HepG2 (cell line): ENCODE data around the gene TEDC2. TPM values are rescaled to one million over a fixed set of nuclear protein-coding genes. Genes with fewer than 3 reads are reported as not detected.
A peak's percentile ranks its signal among the peaks of the same experiment; 100 is the strongest.

ENCODE experiments used
- ATF2 ChIP-seq: sonication (generic); formaldehyde crosslinking; IDR thresholded peaks from 2 replicates; pipeline ENCODE4 v1.4.0; 2020; ENCODE audit warnings: missing genetic modification reagents
- BHLHE40 ChIP-seq: IDR thresholded peaks from 2 replicates; pipeline ENCODE4 v1.6.1; 2011; ENCODE audit warnings: low read length, improper control_type of control experiment
- DNMT3B ChIP-seq: conservative IDR thresholded peaks from 2 replicates; pipeline ENCODE4 v1.6.1; 2016; ENCODE audit warnings: missing biosample characterization, control low read depth
- DZIP1 ChIP-seq: sonication (generic); formaldehyde crosslinking; IDR thresholded peaks from 2 replicates; pipeline ENCODE4 v1.5.0; 2020; ENCODE audit warnings: mild to moderate bottlenecking, missing genetic modification reagents
- E2F5 ChIP-seq: sonication (generic); formaldehyde crosslinking; conservative IDR thresholded peaks from 2 replicates; pipeline ENCODE4 v1.4.0; 2020; ENCODE audit warnings: missing genetic modification reagents
- GATA4 ChIP-seq: sonication (generic); IDR thresholded peaks from 2 replicates; pipeline ENCODE4 v1.6.1; 2016; ENCODE audit warnings: antibody characterized with exemption, low read depth, borderline replicate concordance
- GLI4 ChIP-seq: sonication (generic); formaldehyde crosslinking; IDR thresholded peaks from 2 replicates; pipeline ENCODE4 v1.5.1; 2020; ENCODE audit warnings: missing genetic modification reagents, mild to moderate bottlenecking, moderate library complexity, borderline replicate concordance
- HIVEP1 ChIP-seq: sonication (generic); formaldehyde crosslinking; IDR thresholded peaks from 2 replicates; pipeline ENCODE4 v1.4.0; 2020; ENCODE audit warnings: mild to moderate bottlenecking, missing genetic modification reagents
- HOXD1 ChIP-seq: sonication (generic); formaldehyde crosslinking; IDR thresholded peaks from 2 replicates; pipeline ENCODE4 v1.5.0; 2020; ENCODE audit warnings: missing genetic modification reagents
- KDM5B ChIP-seq: sonication (generic); formaldehyde crosslinking; IDR thresholded peaks from 2 replicates; pipeline ENCODE4 v1.4.0; 2020; ENCODE audit warnings: missing genetic modification reagents, mild to moderate bottlenecking, borderline replicate concordance
- MAFK ChIP-seq, 2 experiments: IDR thresholded peaks in 1 of 2; conservative IDR thresholded peaks in 1 of 2; 2 replicates each; pipeline ENCODE4 v1.6.1; 2011; ENCODE audit warnings: improper control_type of control experiment in 2 of 2, low read length in 2 of 2
- MEIS2 ChIP-seq: sonication (generic); formaldehyde crosslinking; IDR thresholded peaks from 2 replicates; pipeline ENCODE4 v1.9.0; 2021; ENCODE audit warnings: mild to moderate bottlenecking, missing genetic modification reagents
- MTA3 ChIP-seq: sonication (generic); formaldehyde crosslinking; IDR thresholded peaks from 2 replicates; pipeline ENCODE4 v1.4.0; 2020; ENCODE audit warnings: missing genetic modification reagents
- NRL ChIP-seq: sonication (generic); formaldehyde crosslinking; IDR thresholded peaks from 2 replicates; pipeline ENCODE4 v1.5.0; 2020; ENCODE audit warnings: missing genetic modification reagents, mild to moderate bottlenecking, moderate library complexity, borderline replicate concordance
- ZBTB7A ChIP-seq: sonication (generic); formaldehyde crosslinking; IDR thresholded peaks from 2 replicates; pipeline ENCODE4 v1.8.0; 2022; ENCODE audit warnings: mild to moderate bottlenecking, missing genetic modification reagents
- ZHX1 ChIP-seq: sonication (generic); formaldehyde crosslinking; IDR thresholded peaks from 2 replicates; pipeline ENCODE4 v1.8.1; 2022; ENCODE audit warnings: low read depth, mild to moderate bottlenecking, missing genetic modification reagents
- ZNF329 ChIP-seq: sonication (generic); formaldehyde crosslinking; IDR thresholded peaks from 2 replicates; pipeline ENCODE4 v1.9.0; 2021; ENCODE audit warnings: low read depth, mild to moderate bottlenecking, missing genetic modification reagents
- ZNF335 ChIP-seq: sonication (generic); formaldehyde crosslinking; IDR thresholded peaks from 2 replicates; pipeline ENCODE4 v1.4.0; 2020; ENCODE audit warnings: missing genetic modification reagents
- ZNF367 ChIP-seq: sonication (generic); formaldehyde crosslinking; IDR thresholded peaks from 2 replicates; pipeline ENCODE4 v1.4.0; 2020; ENCODE audit warnings: missing genetic modification reagents, borderline replicate concordance
- ZNF431 ChIP-seq: sonication (generic); formaldehyde crosslinking; IDR thresholded peaks from 2 replicates; pipeline ENCODE4 v1.9.0; 2022; ENCODE audit warnings: missing genetic modification reagents, low read depth, mild to moderate bottlenecking, borderline replicate concordance
- ZNF792 ChIP-seq: IDR thresholded peaks from 2 replicates; pipeline ENCODE4 v1.6.1; 2016
- polyA plus RNA-seq, 8 experiments: library from polyadenylated mRNA; depleted of rRNA in 3 of 8; stranded (reverse) in 7 of 8; unstranded in 1 of 8; fragments of >200 nt; fragmentation: Illumina TruSeq in 4 of 8; extraction: Trizol in 4 of 8; gene quantifications; 2 replicates each; pipeline versions ENCODE4 v1.2.1 to v1.2.3, GENCODE V29; 2011 to 2016; ENCODE audit warnings: low read depth in 4 of 8, missing spikeins in 1 of 8, mixed read lengths in 1 of 8; ENCODE audit not compliant: insufficient read depth in 1 of 8
- total RNA-seq, 5 experiments: library from RNA; depleted of rRNA; stranded (reverse); fragments of >200 nt; fragmentation: Illumina TruSeq; extraction: Trizol; gene quantifications; 2 replicates each; pipeline ENCODE4 v1.2.3, GENCODE V29; 2016; ENCODE audit warnings: low read depth in 1 of 5

The TEDC2 gene
- total and polyA plus RNA-seq, 2 of the 13 experiments (the other 11 are each of a cell fraction or from before 2014, with no cell fraction given) = 6.2 to 24.4 TPM

GRCh38 chr16:2428784-2429033 lies 31.2 kb upstream of the TEDC2 start (continued):
- peak; percentile 59; the same call in 1 of the 2 replicates for TF ChIP-seq HIVEP1
- TF ChIP-seq NRL (CRISPR knock-in tag) = peak; percentile 49; the same call in 1 of the 2 replicates
- 0 out of 2 replicates have a peak, but pooled peaks have one; percentile 10 for TF ChIP-seq MTA3 (CRISPR knock-in tag)
- TF ChIP-seq DNMT3B (CRISPR knock-in tag) = no peak
- TF ChIP-seq GATA4 = no peak
- TF ChIP-seq E2F5 (CRISPR knock-in tag) = no peak
- TF ChIP-seq DZIP1 (CRISPR knock-in tag) = peak; percentile 75; the same call in 1 of the 2 replicates
- no peak for TF ChIP-seq MAFK (conservative IDR thresholded peaks at IDR 0.05 in 1 of 2, IDR thresholded peaks at IDR 0.05 in 1 of 2; ENCODE audit: low read length in 2 of 2)
- peak; percentile 23; the same call in 1 of the 2 replicates for TF ChIP-seq GLI4 (CRISPR knock-in tag)
- TF ChIP-seq ZNF335 (CRISPR knock-in tag) = no peak
- 0 out of 2 replicates have a peak, but pooled peaks have one; percentile 17 for TF ChIP-seq MEIS2
- peak; percentile 81 for TF ChIP-seq ZBTB7A
- 0 out of 2 replicates have a peak, but pooled peaks have one; percentile 1 for TF ChIP-seq ZNF792
- TF ChIP-seq BHLHE40 = no peak
- TF ChIP-seq KDM5B (CRISPR knock-in tag) = peak; percentile 23; the same call in 1 of the 2 replicates
- TF ChIP-seq HOXD1 (CRISPR knock-in tag) = 0 out of 2 replicates have a peak, but pooled peaks have one; percentile 59
- 0 out of 2 replicates have a peak, but pooled peaks have one; percentile 32 for TF ChIP-seq ZNF329
- peak; percentile 42; the same call in 1 of the 2 replicates for TF ChIP-seq ATF2
- TF ChIP-seq ZNF431 (CRISPR knock-in tag) = 0 out of 2 replicates have a peak, but pooled peaks have one; percentile 11
- TF ChIP-seq ZNF367 (CRISPR knock-in tag) = 0 out of 2 replicates have a peak, but pooled peaks have one; percentile 53
- TF ChIP-seq ZHX1 (CRISPR knock-in tag) = 0 out of 2 replicates have a peak, but pooled peaks have one; percentile 61
